ENCODE measurements around the gene GNL1.

DNA sequence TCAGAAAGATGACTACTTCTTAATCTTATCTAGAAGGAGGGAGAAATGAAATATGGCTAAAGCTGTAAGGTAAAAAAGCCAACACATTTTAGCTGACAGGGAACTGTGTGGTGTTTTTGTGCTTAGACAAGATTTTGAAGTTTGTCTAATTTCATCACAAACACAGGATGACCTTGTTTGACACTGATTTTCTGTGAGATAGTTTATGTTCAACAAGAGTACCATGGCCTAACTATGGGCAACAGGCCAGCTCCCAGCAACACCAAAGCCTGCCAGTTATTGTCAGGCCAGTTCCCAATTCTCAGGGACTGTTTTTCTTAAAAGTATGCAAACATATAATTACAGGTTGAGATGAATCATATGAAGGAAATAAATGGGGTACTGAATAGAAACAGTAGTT, 9.5 kb upstream of the GNL1 start:
- TF ChIP-seq POLR2A (IDR thresholded peaks at IDR 0.05; ENCODE audit: low read depth, low read length) (no peak), POLR2AphosphoS5 (IDR thresholded peaks at IDR 0.05; ENCODE audit: low read depth, low read length) (no peak)

Measured in GM12892 (cell line).